ENCODE measurements around the gene MOXD1. TPM values are rescaled to one million over a fixed set of nuclear protein-coding genes. Genes with fewer than 3 reads are reported as not detected.

Gene MOXD1
- total RNA-seq: 10 to 100 TPM in 1 of 3 donors, 1 to 10 TPM in 2; 1.7 to 14.8 (median 2.4) TPM
- long read RNA-seq, donor 1, transcript MOXD1-202 (12 exons, 3,059 nt): major isoform, 14 of 18 reads
- long read RNA-seq, donor 1, partial matches to known transcripts: 2 of 18 reads
- long read RNA-seq, donor 1, other reads (novel, unspliced or antisense): 1 of 18 reads
- long read RNA-seq, donor 2, partial matches to known transcripts: 0 of 3 reads
- long read RNA-seq, donor 2, other reads (novel, unspliced or antisense): 0 of 3 reads

DNA sequence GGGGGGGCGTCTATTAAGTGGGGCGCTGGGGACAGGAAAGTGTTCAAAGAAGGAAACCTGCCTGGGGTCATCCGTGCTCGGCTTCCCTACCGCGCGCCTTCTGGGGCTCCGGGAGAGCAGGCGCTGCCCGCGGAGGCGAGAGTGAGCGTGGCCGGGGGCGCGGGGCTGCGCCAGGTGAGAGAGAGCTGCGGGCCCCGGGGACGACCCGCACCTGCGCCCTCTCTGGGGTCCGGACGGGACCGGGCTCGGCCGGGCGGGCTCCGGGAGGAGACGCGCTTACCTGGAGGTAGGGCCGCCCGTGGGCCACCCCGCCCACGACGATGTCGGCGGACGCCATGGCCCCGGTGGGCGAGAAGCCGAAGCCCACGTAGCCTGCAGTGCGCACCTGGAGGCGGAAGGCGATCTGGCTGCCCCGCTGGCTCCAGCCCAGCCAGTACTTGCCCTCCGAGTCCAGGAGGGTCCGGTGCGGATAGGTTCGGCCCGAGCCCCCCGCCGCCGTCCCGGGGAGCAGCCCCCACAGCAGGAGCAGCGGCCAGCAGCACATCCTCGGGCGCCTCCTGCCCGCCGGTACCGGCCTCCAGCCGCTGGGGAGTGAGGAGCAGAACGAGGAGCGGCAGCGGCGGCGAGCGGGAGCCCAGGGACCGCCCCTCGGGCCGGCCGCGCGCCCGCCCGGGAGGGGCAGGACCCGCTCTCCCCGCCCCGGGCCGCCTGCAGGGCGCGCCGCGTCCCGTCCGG is at the start of gene MOXD1:
Gene MOXD1 (minus strand): TSS at position 593 of the 735 bp plus-strand sequence. CDS start 49 bp downstream, at position 544.
- peak; percentile 93 for ATAC-seq
- DNase-seq: peak; percentile 22 to 57 (median 53)
- intact Hi-C loops (cut with DNase I, micrococcal nuclease): no loop called here
- TF ChIP-seq, protein P1, sequence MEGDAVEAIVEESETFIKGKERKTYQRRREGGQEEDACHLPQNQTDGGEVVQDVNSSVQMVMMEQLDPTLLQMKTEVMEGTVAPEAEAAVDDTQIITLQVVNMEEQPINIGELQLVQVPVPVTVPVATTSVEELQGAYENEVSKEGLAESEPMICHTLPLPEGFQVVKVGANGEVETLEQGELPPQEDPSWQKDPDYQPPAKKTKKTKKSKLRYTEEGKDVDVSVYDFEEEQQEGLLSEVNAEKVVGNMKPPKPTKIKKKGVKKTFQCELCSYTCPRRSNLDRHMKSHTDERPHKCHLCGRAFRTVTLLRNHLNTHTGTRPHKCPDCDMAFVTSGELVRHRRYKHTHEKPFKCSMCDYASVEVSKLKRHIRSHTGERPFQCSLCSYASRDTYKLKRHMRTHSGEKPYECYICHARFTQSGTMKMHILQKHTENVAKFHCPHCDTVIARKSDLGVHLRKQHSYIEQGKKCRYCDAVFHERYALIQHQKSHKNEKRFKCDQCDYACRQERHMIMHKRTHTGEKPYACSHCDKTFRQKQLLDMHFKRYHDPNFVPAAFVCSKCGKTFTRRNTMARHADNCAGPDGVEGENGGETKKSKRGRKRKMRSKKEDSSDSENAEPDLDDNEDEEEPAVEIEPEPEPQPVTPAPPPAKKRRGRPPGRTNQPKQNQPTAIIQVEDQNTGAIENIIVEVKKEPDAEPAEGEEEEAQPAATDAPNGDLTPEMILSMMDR (IDR thresholded peaks at IDR 0.05): no peak
- H3K4me3 ChIP-seq: peak within 1 kb of the TSS; percentile 21
- H3K4me1 ChIP-seq (ENCODE audit: low read depth): peaks cover 11% of the 10 kb centered on the region
- no peaks in the 10 kb centered on the region for H3K36me3 ChIP-seq (ENCODE audit: low read depth)
- no peaks in the 10 kb centered on the region for H3K9me3 ChIP-seq

DNA sequence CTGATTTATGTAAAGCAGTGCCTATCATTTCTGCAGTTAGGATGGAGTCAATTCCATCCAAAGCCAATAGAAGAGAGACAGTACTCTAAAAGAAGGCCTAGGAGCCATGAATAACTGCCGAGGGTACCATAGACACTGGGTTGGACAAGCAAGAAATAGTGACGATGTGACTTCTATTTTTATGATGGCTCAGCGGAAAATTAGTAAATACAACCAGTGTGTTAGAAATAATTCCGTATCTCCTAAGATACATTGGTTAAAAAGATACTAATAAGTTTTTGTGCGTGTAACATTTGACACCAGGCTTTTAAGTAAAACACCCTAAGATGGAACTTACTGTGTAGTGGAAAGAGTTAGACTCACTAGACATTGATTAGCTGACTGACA is 45.6 kb upstream of the MOXD1 start:
- no peak for ATAC-seq
- TF ChIP-seq, protein P1 (IDR thresholded peaks at IDR 0.05): no peak

DNA sequence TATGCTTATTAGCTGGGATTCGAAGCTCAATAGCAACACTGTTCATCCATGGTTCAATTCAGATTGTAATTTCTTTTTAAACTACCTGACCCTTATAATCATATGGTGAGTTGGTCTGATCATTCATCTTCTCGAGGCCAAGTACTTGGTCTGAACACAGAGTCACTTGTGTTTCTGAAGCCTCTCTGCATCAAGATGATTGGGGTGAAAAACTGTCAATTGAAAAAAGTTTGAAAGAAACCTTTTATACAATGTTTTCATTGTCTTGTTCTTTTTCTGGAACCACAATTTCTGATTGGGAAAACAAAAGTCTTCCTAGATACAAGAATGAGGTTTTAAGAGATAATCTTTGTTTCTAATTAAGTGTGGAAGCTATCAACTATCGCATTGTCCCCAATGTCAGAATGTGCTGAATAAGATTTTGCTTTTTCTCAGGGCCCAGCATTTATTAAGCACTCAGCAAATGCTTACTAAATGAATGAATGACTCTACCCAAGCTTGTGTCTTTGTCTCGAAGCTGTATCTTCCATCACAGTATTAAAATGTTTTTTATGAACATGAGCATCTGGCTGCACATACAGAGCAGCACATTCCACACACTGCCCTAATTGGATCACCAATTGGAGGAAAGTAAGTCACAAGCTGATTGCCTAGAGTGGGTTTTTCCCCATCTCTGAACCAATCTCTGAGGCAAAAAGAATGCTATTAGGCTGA is 45.0 kb upstream of the MOXD1 start:
- intact Hi-C loops (cut with DNase I, micrococcal nuclease): no loop called here
- Histone ChIP-seq H3K36me3 (ENCODE audit: low read depth) (no peaks in the 10 kb centered on the region), H3K4me3 (no peak overlapping the region), H3K9me3 (peaks cover 18% of the 10 kb centered on the region), H3K4me1 (ENCODE audit: low read depth) (no peaks in the 10 kb centered on the region)
- no peak for ATAC-seq
- TF ChIP-seq, protein P1 (IDR thresholded peaks at IDR 0.05): no peak
- DNase-seq: no peak

More for the DNA sequence above, 45.6 kb upstream of the MOXD1 start:
- intact Hi-C loops (cut with DNase I, micrococcal nuclease): no loop called here
- no peaks in the 10 kb centered on the region for H3K36me3 ChIP-seq (ENCODE audit: low read depth)
- peaks cover 13% of the 10 kb centered on the region for H3K9me3 ChIP-seq
- no peak overlapping the region for H3K4me3 ChIP-seq
- H3K4me1 ChIP-seq (ENCODE audit: low read depth): no peaks in the 10 kb centered on the region
- no peak for DNase-seq

DNA sequence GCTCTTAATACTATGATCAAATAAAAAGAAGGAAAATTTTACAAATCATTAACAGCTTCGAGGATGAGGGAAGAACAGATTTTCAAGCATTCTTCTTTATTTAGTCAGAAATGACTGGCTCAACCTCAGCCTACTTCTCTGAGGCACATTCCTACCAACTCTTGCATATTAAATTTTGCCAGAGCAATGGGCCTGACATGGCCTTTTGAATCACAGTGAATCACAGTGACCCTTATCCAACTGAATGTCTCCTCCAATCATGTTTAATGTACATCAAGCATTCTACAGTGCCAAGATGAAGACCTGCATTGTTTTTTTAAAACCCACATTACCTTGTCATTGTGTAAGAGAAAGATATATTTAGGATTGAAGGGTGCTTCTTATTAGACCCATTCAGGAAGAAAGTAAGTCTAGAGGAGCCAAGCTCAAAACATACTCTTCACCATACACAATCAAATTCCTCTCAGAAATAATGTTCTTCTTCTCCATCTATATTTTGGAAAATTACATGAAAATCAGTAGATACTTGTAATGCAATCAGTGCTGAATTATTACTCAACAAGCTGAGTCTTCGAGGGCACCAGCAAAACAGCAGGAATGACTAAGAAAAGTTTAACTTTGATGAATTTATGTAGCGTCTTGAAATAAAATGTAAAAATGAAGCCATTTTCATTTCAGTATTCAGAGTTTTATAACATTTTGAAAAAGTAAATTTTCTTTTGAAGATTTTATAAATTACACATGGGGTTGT is 44.1 kb upstream of the MOXD1 start:
- Histone ChIP-seq H3K4me1 (ENCODE audit: low read depth) (no peaks in the 10 kb centered on the region), H3K4me3 (no peak overlapping the region), H3K36me3 (ENCODE audit: low read depth) (no peaks in the 10 kb centered on the region), H3K9me3 (peaks cover 18% of the 10 kb centered on the region)
- ATAC-seq: no peak
- intact Hi-C loops (cut with DNase I, micrococcal nuclease): no loop called here
- TF ChIP-seq, protein P1 (IDR thresholded peaks at IDR 0.05): no peak
- no peak for DNase-seq

DNA sequence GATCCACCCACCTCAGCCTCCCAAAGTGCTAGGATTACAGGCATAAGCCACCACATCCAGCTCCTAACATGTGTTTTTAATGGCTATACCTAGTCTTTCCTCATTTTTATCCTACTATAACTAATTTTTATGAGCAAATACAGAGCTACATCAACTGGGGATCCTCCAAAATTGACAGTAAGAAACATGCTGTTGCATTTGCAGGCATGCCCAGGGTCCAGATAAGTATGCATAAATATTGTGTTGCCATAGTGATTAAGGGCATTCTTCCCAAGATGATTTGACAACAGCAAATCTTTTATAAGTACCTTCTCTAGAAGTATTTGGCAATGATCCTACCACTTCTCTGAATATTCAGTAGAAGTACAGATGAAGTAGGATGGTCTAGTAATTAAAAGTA is 41.9 kb upstream of the MOXD1 start:
- no peak for ATAC-seq
- peaks cover 18% of the 10 kb centered on the region for H3K9me3 ChIP-seq
- intact Hi-C loops (cut with DNase I, micrococcal nuclease): no loop called here
- H3K4me1 ChIP-seq (ENCODE audit: low read depth): no peaks in the 10 kb centered on the region
- TF ChIP-seq, protein P1 (IDR thresholded peaks at IDR 0.05): no peak
- DNase-seq: no peak
- H3K36me3 ChIP-seq (ENCODE audit: low read depth): no peaks in the 10 kb centered on the region
- H3K4me3 ChIP-seq: no peak overlapping the region
